Measurements from ENCODE around the gene OR4C3. TPM values are rescaled to one million over a fixed set of nuclear protein-coding genes. Genes with fewer than 3 reads are reported as not detected.
A peak's percentile ranks its signal among the peaks of the same experiment; 100 is the strongest.
"Not testable (repeated sequence)": the region's sequence is repeated elsewhere in the genome, so short reads cannot be mapped to it uniquely, and the experiment has no call there.

OR4C3 gene
- total RNA-seq = not detected
- not detected for total RNA-seq (2013)
- 0 reads per million in 29 experiments for total RNA-seq

DNA sequence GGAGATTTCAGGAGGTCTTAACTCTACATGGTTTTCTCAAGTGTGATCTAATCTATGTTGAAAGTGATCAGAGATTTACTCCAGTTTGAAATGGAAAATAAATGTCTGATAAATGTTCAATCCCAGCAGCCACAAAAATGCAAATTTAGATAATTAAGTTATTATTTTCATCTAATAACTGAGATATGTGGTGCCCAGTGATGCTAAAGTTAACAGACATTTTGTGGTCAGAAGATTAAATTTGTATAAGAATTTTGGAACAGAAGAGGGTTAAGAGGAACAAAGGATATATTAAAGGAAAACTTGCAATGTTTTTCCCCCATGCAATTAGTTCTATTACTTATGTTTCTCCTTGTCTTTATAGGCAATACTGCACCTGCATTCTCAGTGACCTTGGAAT lies at the start of gene OR4C3:
TSS of gene OR4C3 (plus strand) at position 301 of the 400 bp plus-strand sequence. CDS start 102 bp downstream, outside the sequence.
- H3K4me1 ChIP-seq (ENCODE audit: control insufficient read depth in 1 of 2, extremely low read depth in 1 of 2, insufficient read depth in 2 of 2, low read length in 2 of 2); H3K36me3 Mint-ChIP-seq; CTCF ChIA-PET; H3K27ac Mint-ChIP-seq; POLR2A ChIA-PET; H3K4me3 ChIP-seq (ENCODE audit: control insufficient read depth in 1 of 2, extremely low read depth in 1 of 2, low read length in 1 of 2); H3K36me3 ChIP-seq (ENCODE audit: control insufficient read depth in 2 of 2, extremely low read depth in 1 of 2, insufficient read depth in 1 of 2, low read length in 1 of 2); DNase-seq; H3K27me3 ChIP-seq (replicated peaks in 1 of 2; ENCODE audit: control insufficient read depth in 2 of 2, extremely low read depth in 1 of 2, insufficient read depth in 2 of 2, low read length in 1 of 2); ATAC-seq (replicated peaks in 1 of 4); H3K27ac ChIP-seq (ENCODE audit: low read length); H3K9me3 ChIP-seq; H3K9me3 Mint-ChIP-seq; H3K4me3 Mint-ChIP-seq: not testable (repeated sequence)
- Mint-ChIP-seq H3K4me1 (peaks cover 0 to 17% (median 0%) of the 10 kb centered on the region in 3 donors), H3K27me3 (peaks cover 3 to 15% of the 10 kb centered on the region in 2 donors)

DNA sequence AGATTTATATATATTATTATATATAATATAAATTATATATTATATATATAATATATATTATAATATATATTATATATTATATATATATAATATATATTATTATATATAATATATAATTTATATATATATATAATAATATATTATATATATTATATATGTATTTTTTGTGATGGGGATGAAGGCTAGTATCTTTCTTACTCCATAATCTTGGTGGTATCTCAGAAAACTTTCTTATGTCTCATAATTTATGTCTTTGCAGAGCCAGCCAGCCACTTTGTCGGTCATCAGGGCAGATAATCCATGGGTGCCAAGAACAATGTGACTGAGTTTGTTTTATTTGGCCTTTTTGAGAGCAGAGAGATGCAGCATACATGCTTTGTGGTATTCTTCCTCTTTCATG lies 18.8 kb upstream of the OR4C3 start, which contains the start of gene OR4S1:
TSS of gene OR4S1 (plus strand) at position 301 of the 400 bp plus-strand sequence. CDS start at position 301, 0 bp downstream.
- Mint-ChIP-seq H3K27ac (no peak within 1 kb of the TSS), H3K4me1 (peaks cover 0 to 6% (median 4%) of the 10 kb centered on the region in 3 donors), H3K27me3 (peaks cover 13 to 18% of the 10 kb centered on the region in 2 donors), H3K36me3 (no peaks in the 10 kb centered on the region), H3K9me3 (peaks cover 3 to 4% (median 3%) of the 10 kb centered on the region in 3 donors), H3K4me3 (no peak within 1 kb of the TSS)
- Histone ChIP-seq H3K27me3 (replicated peaks in 1 of 2; ENCODE audit: control insufficient read depth in 2 of 2, extremely low read depth in 1 of 2, insufficient read depth in 2 of 2, low read length in 1 of 2) (peaks cover 0 to 3% of the 10 kb centered on the region in 2 experiments), H3K9me3 (no peaks in the 10 kb centered on the region), H3K36me3 (ENCODE audit: control insufficient read depth in 2 of 2, extremely low read depth in 1 of 2, insufficient read depth in 1 of 2, low read length in 1 of 2) (no peaks in the 10 kb centered on the region), H3K4me3 (ENCODE audit: control insufficient read depth in 1 of 2, extremely low read depth in 1 of 2, low read length in 1 of 2) (no peak within 1 kb of the TSS), H3K27ac (ENCODE audit: low read length) (no peak within 1 kb of the TSS), H3K4me1 (ENCODE audit: control insufficient read depth in 1 of 2, extremely low read depth in 1 of 2, insufficient read depth in 2 of 2, low read length in 2 of 2) (no peaks in the 10 kb centered on the region)
- ATAC-seq (replicated peaks in 1 of 4) (no peak), DNase-seq (no peak)
- CTCF ChIA-PET = interaction anchor here in 1 of 2 donors (1.1 kb wide), 1 partner anchor 148 kb away, joined by 4 read pairs; no protein-coding TSS in a partner anchor
- POLR2A ChIA-PET = no interaction called here
- 60% methylated on average over 1 of the region's 1 CpG for WGBS (ENCODE audit: insufficient coverage)

DNA sequence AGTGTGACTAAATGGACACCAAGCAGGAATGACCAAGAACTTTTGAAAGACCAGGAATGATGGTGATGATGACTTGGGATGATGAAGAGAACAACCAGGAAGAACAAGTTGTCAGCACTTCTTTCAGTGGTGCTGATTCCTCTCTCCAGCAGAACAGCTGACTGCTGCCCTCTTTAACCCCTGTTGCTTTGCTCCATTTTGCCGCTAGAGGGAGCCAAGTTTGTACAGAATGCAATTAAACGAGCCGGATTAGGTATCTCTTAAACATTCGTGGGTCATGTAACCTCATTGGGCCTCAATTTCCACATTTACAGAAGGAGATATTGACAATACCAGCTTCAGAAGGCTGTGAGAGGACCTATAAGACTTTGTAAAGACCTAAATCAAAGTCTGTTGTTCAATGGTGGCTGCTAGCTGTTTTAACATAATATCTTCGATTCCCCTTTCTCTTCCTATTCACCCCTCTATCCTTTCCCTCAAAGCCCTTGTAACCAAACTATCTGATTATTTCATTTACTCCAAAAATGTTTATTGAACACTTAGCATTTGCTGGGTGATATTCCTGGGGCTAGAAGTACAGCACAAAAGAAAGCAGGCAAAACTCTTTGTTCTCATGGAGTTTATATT lies 16.8 kb upstream of the OR4C3 start:
- H3K9me3 Mint-ChIP-seq = no peaks in the 10 kb centered on the region
- ChIA-PET POLR2A (no interaction called here), CTCF (interaction anchor here in 1 of 2 donors (1.5 kb wide), 1 partner anchor 373 kb away, joined by 5 read pairs; no protein-coding TSS in a partner anchor)
- H3K9me3 ChIP-seq = no peaks in the 10 kb centered on the region
- ATAC-seq (replicated peaks in 1 of 4) (peak in 2 of 4 experiments; percentile 47 to 66), DNase-seq (peak in 33 of 35 experiments; percentile 6 to 70 (median 47))
- H3K27ac Mint-ChIP-seq = no peak overlapping the region
- H3K4me1 ChIP-seq (ENCODE audit: control insufficient read depth in 1 of 2, extremely low read depth in 1 of 2, insufficient read depth in 2 of 2, low read length in 2 of 2) = no peaks in the 10 kb centered on the region
- 20% methylated on average over 4 of the region's 5 CpGs for WGBS (ENCODE audit: insufficient coverage)
- peaks cover 0 to 3% of the 10 kb centered on the region in 2 experiments for H3K27me3 ChIP-seq (replicated peaks in 1 of 2; ENCODE audit: control insufficient read depth in 2 of 2, extremely low read depth in 1 of 2, insufficient read depth in 2 of 2, low read length in 1 of 2)
- H3K36me3 ChIP-seq (ENCODE audit: control insufficient read depth in 2 of 2, extremely low read depth in 1 of 2, insufficient read depth in 1 of 2, low read length in 1 of 2) = no peaks in the 10 kb centered on the region
- H3K36me3 Mint-ChIP-seq = no peaks in the 10 kb centered on the region
- no peak overlapping the region for H3K4me3 Mint-ChIP-seq
- H3K4me1 Mint-ChIP-seq = peaks cover 0 to 6% (median 4%) of the 10 kb centered on the region in 3 donors
- no peak overlapping the region for H3K27ac ChIP-seq (ENCODE audit: low read length)
- H3K27me3 Mint-ChIP-seq = peaks cover 12 to 21% of the 10 kb centered on the region in 2 donors
- H3K4me3 ChIP-seq (ENCODE audit: control insufficient read depth in 1 of 2, extremely low read depth in 1 of 2, low read length in 1 of 2) = no peak overlapping the region

DNA sequence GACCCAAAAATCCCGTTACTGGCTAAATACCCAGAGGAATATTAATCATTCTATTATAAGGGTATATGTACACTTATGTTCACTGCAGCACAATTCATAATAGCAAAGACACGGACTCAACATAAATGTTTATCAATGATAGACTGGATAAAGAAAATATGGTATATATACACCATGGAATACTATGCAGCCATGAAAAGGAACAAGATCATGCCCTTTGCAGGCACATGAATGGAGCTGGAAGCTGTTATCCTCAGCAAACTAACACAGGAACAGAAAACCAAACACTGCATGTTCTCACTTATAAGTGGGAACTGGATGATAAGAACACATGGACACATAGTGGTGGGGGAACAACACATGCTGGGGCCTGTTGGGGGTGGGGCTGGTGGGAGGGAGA lies 11.1 kb upstream of the OR4C3 start:
- DNase-seq; H3K4me1 Mint-ChIP-seq; H3K4me1 ChIP-seq (ENCODE audit: control insufficient read depth in 1 of 2, extremely low read depth in 1 of 2, insufficient read depth in 2 of 2, low read length in 2 of 2); CTCF ChIA-PET; H3K27ac ChIP-seq (ENCODE audit: low read length); H3K4me3 Mint-ChIP-seq; H3K36me3 Mint-ChIP-seq; ATAC-seq (replicated peaks in 1 of 4); H3K9me3 ChIP-seq; H3K36me3 ChIP-seq (ENCODE audit: control insufficient read depth in 2 of 2, extremely low read depth in 1 of 2, insufficient read depth in 1 of 2, low read length in 1 of 2); H3K4me3 ChIP-seq (ENCODE audit: control insufficient read depth in 1 of 2, extremely low read depth in 1 of 2, low read length in 1 of 2); H3K27ac Mint-ChIP-seq; POLR2A ChIA-PET; H3K27me3 ChIP-seq (replicated peaks in 1 of 2; ENCODE audit: control insufficient read depth in 2 of 2, extremely low read depth in 1 of 2, insufficient read depth in 2 of 2, low read length in 1 of 2): not testable (repeated sequence)
- peaks cover 6 to 21% of the 10 kb centered on the region in 2 donors for H3K27me3 Mint-ChIP-seq
- WGBS (ENCODE audit: insufficient coverage) = no CpG with 5 or more reads among the region's 2 CpGs
- peaks cover 5 to 18% (median 7%) of the 10 kb centered on the region in 3 donors for H3K9me3 Mint-ChIP-seq

DNA sequence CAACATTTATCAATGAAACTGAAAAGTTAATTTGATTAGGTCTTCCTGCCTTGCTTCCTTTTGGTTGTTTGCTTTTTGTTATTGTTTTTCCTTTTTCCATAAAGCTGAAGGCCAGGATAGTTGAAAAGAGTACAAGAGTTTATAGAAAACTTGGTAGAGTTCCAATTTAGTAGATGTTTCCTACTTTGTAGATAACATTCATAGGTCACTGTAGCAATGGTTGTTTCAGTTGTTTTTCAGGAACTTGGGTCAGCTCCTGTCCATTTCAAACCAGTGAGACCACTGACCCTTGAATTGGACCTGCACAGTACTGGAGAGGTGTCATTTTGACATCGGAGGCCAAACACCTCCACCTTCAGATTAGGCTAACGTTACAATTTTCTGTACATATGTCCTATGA lies 4.9 kb upstream of the OR4C3 start:
- CTCF ChIA-PET, POLR2A ChIA-PET: not testable (repeated sequence)

DNA sequence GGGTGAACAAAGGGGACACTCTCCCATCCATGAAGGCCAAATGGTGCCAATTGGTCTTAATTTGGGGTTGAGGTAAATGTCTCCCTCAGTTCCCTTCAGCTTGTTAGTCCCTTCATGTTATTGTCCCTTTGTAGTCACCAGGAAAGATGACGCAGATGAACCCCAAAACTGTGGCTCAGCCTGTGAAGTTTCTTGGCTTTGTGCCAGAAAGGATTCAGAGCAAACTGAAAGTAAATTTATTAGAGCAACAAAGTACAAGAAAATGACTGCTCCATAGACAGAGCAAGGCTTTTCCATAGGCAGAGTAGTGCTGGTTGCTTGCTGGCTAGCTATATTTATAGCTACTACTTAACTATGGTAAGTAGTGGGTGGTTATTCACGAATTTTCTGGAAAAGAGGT lies 16.7 kb downstream of the OR4C3 start:
- no peak overlapping the region for H3K27ac ChIP-seq (ENCODE audit: low read length)
- ChIA-PET POLR2A (no interaction called here), CTCF (no interaction called here)
- H3K27me3 ChIP-seq (replicated peaks in 1 of 2; ENCODE audit: control insufficient read depth in 2 of 2, extremely low read depth in 1 of 2, insufficient read depth in 2 of 2, low read length in 1 of 2) = no peaks in the 10 kb centered on the region
- peak overlapping the region in 1 of 3 donors; percentile 25 for H3K4me3 Mint-ChIP-seq
- H3K4me1 ChIP-seq (ENCODE audit: control insufficient read depth in 1 of 2, extremely low read depth in 1 of 2, insufficient read depth in 2 of 2, low read length in 2 of 2) = peaks cover 0 to 8% of the 10 kb centered on the region in 2 experiments
- DNase-seq (peak in 8 of 35 experiments; percentile 1 to 32 (median 10)), ATAC-seq (replicated peaks in 1 of 4) (peak in 1 of 4 experiments; percentile 65)
- 17% methylated on average over 1 of the region's 2 CpGs for WGBS (ENCODE audit: insufficient coverage)
- no peaks in the 10 kb centered on the region for H3K36me3 ChIP-seq (ENCODE audit: control insufficient read depth in 2 of 2, extremely low read depth in 1 of 2, insufficient read depth in 1 of 2, low read length in 1 of 2)
- H3K27me3 Mint-ChIP-seq = no peaks in the 10 kb centered on the region
- H3K4me3 ChIP-seq (ENCODE audit: control insufficient read depth in 1 of 2, extremely low read depth in 1 of 2, low read length in 1 of 2) = no peak overlapping the region
- peak overlapping the region in 1 of 2 donors; percentile 36 for H3K27ac Mint-ChIP-seq
- H3K9me3 ChIP-seq = no peaks in the 10 kb centered on the region
- peaks cover 17 to 34% (median 28%) of the 10 kb centered on the region in 3 donors for H3K4me1 Mint-ChIP-seq
- H3K36me3 Mint-ChIP-seq = peaks cover 9% of the 10 kb centered on the region
- peaks cover 7 to 10% (median 8%) of the 10 kb centered on the region in 3 donors for H3K9me3 Mint-ChIP-seq

More for the DNA sequence above, 4.9 kb upstream of the OR4C3 start:
- not testable (repeated sequence) for H3K9me3 Mint-ChIP-seq; H3K4me1 ChIP-seq (ENCODE audit: control insufficient read depth in 1 of 2, extremely low read depth in 1 of 2, insufficient read depth in 2 of 2, low read length in 2 of 2); H3K4me3 Mint-ChIP-seq; H3K36me3 ChIP-seq (ENCODE audit: control insufficient read depth in 2 of 2, extremely low read depth in 1 of 2, insufficient read depth in 1 of 2, low read length in 1 of 2); DNase-seq; H3K9me3 ChIP-seq; H3K27ac ChIP-seq (ENCODE audit: low read length); H3K4me3 ChIP-seq (ENCODE audit: control insufficient read depth in 1 of 2, extremely low read depth in 1 of 2, low read length in 1 of 2); H3K27ac Mint-ChIP-seq; H3K4me1 Mint-ChIP-seq; H3K27me3 ChIP-seq (replicated peaks in 1 of 2; ENCODE audit: control insufficient read depth in 2 of 2, extremely low read depth in 1 of 2, insufficient read depth in 2 of 2, low read length in 1 of 2); ATAC-seq (replicated peaks in 1 of 4); H3K36me3 Mint-ChIP-seq
- peaks cover 4 to 14% of the 10 kb centered on the region in 2 donors for H3K27me3 Mint-ChIP-seq
- 86% methylated on average over 1 of the region's 2 CpGs for WGBS (ENCODE audit: insufficient coverage)
